ENCODE data around the gene COP1.

The COP1 gene

GRCh38 chr1:175963740-175964139, 243.3 kb downstream of the COP1 start:
- no peak for DNase-seq (ENCODE audit: low read depth)

GRCh38 chr1:175960169-175960568, 246.9 kb downstream of the COP1 start:
- no peak for DNase-seq (ENCODE audit: low read depth)

GRCh38 chr1:175951627-175952026, 255.5 kb downstream of the COP1 start:
- no peak for DNase-seq (ENCODE audit: low read depth)

GRCh38 chr1:175947771-175948170, 259.3 kb downstream of the COP1 start:
- DNase-seq (ENCODE audit: low read depth) = no peak

- no peak for DNase-seq (ENCODE audit: low read depth)
Measured at GRCh38 chr1:175944591-175944990, 262.5 kb downstream of the COP1 start.

GRCh38 chr1:175941164-175941563, 265.9 kb downstream of the COP1 start:
- no peak for DNase-seq (ENCODE audit: low read depth)

- DNase-seq (ENCODE audit: low read depth) = no peak
Measured at GRCh38 chr1:175936736-175937135, 270.4 kb downstream of the COP1 start.

GRCh38 chr1:175935566-175936115, 271.4 kb downstream of the COP1 start:
- DNase-seq (ENCODE audit: low read depth) = no peak

GRCh38 chr1:175935166-175935565, 271.9 kb downstream of the COP1 start:
- no peak for DNase-seq (ENCODE audit: low read depth)

GRCh38 chr1:175933801-175934200, 273.3 kb downstream of the COP1 start:
- DNase-seq (ENCODE audit: low read depth) = no peak

- DNase-seq (ENCODE audit: low read depth) = no peak
Measured at GRCh38 chr1:175927944-175928343, 279.1 kb downstream of the COP1 start.

GRCh38 chr1:175922254-175922881, 284.7 kb downstream of the COP1 start:
- no peak for DNase-seq (ENCODE audit: low read depth)

- no peak for DNase-seq (ENCODE audit: low read depth)
Measured at GRCh38 chr1:175920381-175920780, 286.7 kb downstream of the COP1 start.

GRCh38 chr1:175919001-175919400, 288.1 kb downstream of the COP1 start:
- DNase-seq (ENCODE audit: low read depth) = no peak

GRCh38 chr1:175918364-175918801, 288.7 kb downstream of the COP1 start:
- no peak for DNase-seq (ENCODE audit: low read depth)

GRCh38 chr1:175914115-175914514, 293.0 kb downstream of the COP1 start:
- DNase-seq (ENCODE audit: low read depth) = no peak

- no peak for DNase-seq (ENCODE audit: low read depth)
Measured at GRCh38 chr1:175911138-175911537, 295.9 kb downstream of the COP1 start.

- DNase-seq (ENCODE audit: low read depth) = no peak
Measured at GRCh38 chr1:175906370-175906769, 300.7 kb downstream of the COP1 start.

- DNase-seq (ENCODE audit: low read depth) = no peak
Measured at GRCh38 chr1:175904808-175905207, 302.3 kb downstream of the COP1 start.

GRCh38 chr1:175902281-175902680, 304.8 kb downstream of the COP1 start:
- no peak for DNase-seq (ENCODE audit: low read depth)

GRCh38 chr1:175901076-175901836, 305.8 kb downstream of the COP1 start:
- DNase-seq (ENCODE audit: low read depth) = no peak

GRCh38 chr1:175900171-175900570, 306.9 kb downstream of the COP1 start:
- no peak for DNase-seq (ENCODE audit: low read depth)

- no peak for DNase-seq (ENCODE audit: low read depth)
Measured at GRCh38 chr1:175895966-175896365, 311.1 kb downstream of the COP1 start.

Data from activated T-cell treated with anti-CD3 and anti-CD28 coated beads for 1 hour (primary cell).